Measurements from ENCODE around the gene UAP1L1. TPM values are rescaled to one million over a fixed set of nuclear protein-coding genes. Genes with fewer than 3 reads are reported as not detected.

Gene UAP1L1
- total and polyA plus RNA-seq, 9 of the 15 experiments (the other 6 are each of a cell fraction or from before 2014, with no cell fraction given), result 0.20 to 8.6 (median 3.7) TPM

DNA sequence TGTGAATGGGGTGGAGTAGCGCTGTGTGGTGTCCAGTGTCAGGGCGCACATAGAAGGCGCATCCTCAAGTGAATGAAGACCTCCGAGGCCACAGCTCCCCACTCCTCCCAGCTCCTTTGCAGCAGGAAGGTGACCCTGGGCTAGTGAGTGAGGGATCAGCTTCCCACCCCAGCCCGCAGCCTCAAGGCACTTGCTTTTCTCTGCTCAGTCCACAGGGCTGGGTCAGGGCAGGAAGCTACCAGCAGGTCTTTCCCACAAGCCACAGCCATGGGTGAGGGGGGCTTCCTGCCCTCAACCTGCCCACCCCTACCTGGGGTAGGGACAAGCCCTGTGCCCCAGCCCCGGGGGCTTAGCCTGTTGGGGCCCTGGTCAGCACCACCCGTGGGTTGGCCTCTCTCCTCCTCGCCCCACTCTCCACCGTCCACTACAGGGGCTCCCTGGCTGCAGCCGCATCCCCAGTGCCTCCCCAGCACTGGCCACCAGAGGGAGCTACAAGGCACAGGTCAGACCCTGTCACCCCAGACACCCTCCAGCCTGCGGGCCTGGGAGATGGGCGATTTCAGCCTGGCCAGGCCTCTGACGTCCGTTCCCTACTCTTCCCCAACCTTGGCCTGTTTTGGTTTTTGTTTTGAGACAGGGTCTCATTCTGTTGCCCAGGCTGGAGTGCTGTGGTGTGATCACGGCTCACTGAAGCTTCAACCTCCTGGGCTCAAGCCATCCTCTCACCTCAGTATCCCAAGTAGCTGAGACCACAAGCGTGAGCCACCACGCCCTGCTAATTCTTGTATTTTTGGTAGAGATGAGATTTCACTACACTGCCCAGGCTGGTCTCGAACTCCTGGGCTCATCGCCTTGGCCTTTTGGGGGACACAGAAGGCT is 48.0 kb upstream of the UAP1L1 start (continued):
- TF ChIP-seq THAP12 (CRISPR knock-in tag; IDR thresholded peaks at IDR 0.05) (no peak), POLR2AphosphoS5 (IDR thresholded peaks at IDR 0.05; ENCODE audit: control insufficient read depth, insufficient read depth, low read depth, low read length) (no peak), ZNF436 (CRISPR knock-in tag; IDR thresholded peaks at IDR 0.05) (no peak), JUND (IDR thresholded peaks at IDR 0.05; ENCODE audit: borderline replicate concordance, low read depth, low read length) (0 out of 2 replicates have a peak, but pooled peaks have one; percentile 3), JUND (tag; IDR thresholded peaks at IDR 0.05; ENCODE audit: borderline replicate concordance, low read depth, low read length) (no peak; the same call in 2 of the 3 replicates), TCFL5 (CRISPR knock-in tag; conservative IDR thresholded peaks at IDR 0.05) (no peak), PHF20 (IDR thresholded peaks at IDR 0.05; ENCODE audit: partially characterized antibody) (no peak), CBX5 (IDR thresholded peaks at IDR 0.05; ENCODE audit: borderline replicate concordance, low read depth) (no peak), MEF2A (IDR thresholded peaks at IDR 0.05; ENCODE audit: control insufficient read depth, low read depth, low read length) (no peak), CREB3 (tag; conservative IDR thresholded peaks at IDR 0.05; ENCODE audit: low read depth) (no peak), HMGN3 (IDR thresholded peaks at IDR 0.05; ENCODE audit: borderline replicate concordance, extremely low read depth, insufficient read length, low read depth, low read length) (no peak), NCOA6 (IDR thresholded peaks at IDR 0.05) (no peak)
- TF ChIP-seq, protein P1, sequence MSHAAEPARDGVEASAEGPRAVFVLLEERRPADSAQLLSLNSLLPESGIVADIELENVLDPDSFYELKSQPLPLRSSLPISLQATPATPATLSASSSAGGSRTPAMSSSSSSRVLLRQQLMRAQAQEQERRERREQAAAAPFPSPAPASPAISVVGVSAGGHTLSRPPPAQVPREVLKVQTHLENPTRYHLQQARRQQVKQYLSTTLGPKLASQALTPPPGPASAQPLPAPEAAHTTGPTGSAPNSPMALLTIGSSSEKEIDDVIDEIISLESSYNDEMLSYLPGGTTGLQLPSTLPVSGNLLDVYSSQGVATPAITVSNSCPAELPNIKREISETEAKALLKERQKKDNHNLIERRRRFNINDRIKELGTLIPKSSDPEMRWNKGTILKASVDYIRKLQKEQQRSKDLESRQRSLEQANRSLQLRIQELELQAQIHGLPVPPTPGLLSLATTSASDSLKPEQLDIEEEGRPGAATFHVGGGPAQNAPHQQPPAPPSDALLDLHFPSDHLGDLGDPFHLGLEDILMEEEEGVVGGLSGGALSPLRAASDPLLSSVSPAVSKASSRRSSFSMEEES (CRISPR knock-in tag; IDR thresholded peaks at IDR 0.05), result no peak
- TF ChIP-seq, protein P2, sequence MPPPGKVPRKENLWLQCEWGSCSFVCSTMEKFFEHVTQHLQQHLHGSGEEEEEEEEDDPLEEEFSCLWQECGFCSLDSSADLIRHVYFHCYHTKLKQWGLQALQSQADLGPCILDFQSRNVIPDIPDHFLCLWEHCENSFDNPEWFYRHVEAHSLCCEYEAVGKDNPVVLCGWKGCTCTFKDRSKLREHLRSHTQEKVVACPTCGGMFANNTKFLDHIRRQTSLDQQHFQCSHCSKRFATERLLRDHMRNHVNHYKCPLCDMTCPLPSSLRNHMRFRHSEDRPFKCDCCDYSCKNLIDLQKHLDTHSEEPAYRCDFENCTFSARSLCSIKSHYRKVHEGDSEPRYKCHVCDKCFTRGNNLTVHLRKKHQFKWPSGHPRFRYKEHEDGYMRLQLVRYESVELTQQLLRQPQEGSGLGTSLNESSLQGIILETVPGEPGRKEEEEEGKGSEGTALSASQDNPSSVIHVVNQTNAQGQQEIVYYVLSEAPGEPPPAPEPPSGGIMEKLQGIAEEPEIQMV (tag; conservative IDR thresholded peaks at IDR 0.05; ENCODE audit: low read depth), result no peak
- TF ChIP-seq, protein P3, sequence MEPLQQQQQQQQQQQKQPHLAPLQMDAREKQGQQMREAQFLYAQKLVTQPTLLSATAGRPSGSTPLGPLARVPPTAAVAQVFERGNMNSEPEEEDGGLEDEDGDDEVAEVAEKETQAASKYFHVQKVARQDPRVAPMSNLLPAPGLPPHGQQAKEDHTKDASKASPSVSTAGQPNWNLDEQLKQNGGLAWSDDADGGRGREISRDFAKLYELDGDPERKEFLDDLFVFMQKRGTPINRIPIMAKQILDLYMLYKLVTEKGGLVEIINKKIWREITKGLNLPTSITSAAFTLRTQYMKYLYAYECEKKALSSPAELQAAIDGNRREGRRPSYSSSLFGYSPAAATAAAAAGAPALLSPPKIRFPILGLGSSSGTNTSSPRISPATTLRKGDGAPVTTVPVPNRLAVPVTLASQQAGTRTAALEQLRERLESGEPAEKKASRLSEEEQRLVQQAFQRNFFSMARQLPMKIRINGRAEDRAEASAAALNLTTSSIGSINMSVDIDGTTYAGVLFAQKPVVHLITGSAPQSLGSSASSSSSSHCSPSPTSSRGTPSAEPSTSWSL (CRISPR knock-in tag; IDR thresholded peaks at IDR 0.05; ENCODE audit: borderline replicate concordance), result no peak
- TF ChIP-seq, protein P4, sequence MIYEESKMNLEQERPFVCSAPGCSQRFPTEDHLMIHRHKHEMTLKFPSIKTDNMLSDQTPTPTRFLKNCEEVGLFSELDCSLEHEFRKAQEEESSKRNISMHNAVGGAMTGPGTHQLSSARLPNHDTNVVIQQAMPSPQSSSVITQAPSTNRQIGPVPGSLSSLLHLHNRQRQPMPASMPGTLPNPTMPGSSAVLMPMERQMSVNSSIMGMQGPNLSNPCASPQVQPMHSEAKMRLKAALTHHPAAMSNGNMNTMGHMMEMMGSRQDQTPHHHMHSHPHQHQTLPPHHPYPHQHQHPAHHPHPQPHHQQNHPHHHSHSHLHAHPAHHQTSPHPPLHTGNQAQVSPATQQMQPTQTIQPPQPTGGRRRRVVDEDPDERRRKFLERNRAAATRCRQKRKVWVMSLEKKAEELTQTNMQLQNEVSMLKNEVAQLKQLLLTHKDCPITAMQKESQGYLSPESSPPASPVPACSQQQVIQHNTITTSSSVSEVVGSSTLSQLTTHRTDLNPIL (CRISPR knock-in tag; IDR thresholded peaks at IDR 0.05), result no peak

Data from K562 (cell line).